Measurements from ENCODE around the gene PRR5. TPM values are rescaled to one million over a fixed set of nuclear protein-coding genes. Genes with fewer than 3 reads are reported as not detected.
"Not testable (repeated sequence)": the region's sequence is repeated elsewhere in the genome, so short reads cannot be mapped to it uniquely, and the experiment has no call there.

PRR5 gene
- total and polyA plus RNA-seq, 2 experiments from 2014 or later: 15.3 to 31.4 TPM

- no peaks in the 10 kb centered on the region for H3K36me3 Mint-ChIP-seq (ENCODE audit: low read depth)
- TF ChIP-seq EZH2phosphoT487 (IDR thresholded peaks at IDR 0.05; ENCODE audit: unreplicated experiment) (no peak), ZNF331 (CRISPR knock-in tag; IDR thresholded peaks at IDR 0.05; ENCODE audit: low read depth) (no peak), EZH2 (IDR thresholded peaks at IDR 0.05; ENCODE audit: low read depth, unreplicated experiment) (no peak), STAT1 (IDR thresholded peaks at IDR 0.05; ENCODE audit: unreplicated experiment) (no peak), NANOG (IDR thresholded peaks at IDR 0.05; ENCODE audit: borderline replicate concordance) (no peak)
- Histone ChIP-seq H3K27me3 (ENCODE audit: insufficient read depth) (no peaks in the 10 kb centered on the region), H3K79me2 (replicated peaks; ENCODE audit: insufficient read depth) (no peaks in the 10 kb centered on the region), H3K4me3 (no peak overlapping the region), H3F3A (replicated peaks; ENCODE audit: low read depth) (no peaks in the 10 kb centered on the region), H4K20me1 (replicated peaks; ENCODE audit: insufficient read depth) (no peaks in the 10 kb centered on the region), H3K9me2 (ENCODE audit: insufficient read depth) (no peaks in the 10 kb centered on the region), H3K27ac (ENCODE audit: low read depth) (no peak overlapping the region), H3K36me3 (ENCODE audit: insufficient read depth) (no peaks in the 10 kb centered on the region), H2AFZ (no peak overlapping the region), H3K4me1 (ENCODE audit: insufficient read depth) (no peaks in the 10 kb centered on the region; the same call in 1 of the 2 replicates), H3K4me2 (no peak overlapping the region)
- no peak overlapping the region for H3K27ac Mint-ChIP-seq
- peaks cover 17% of the 10 kb centered on the region for H3K27me3 Mint-ChIP-seq (ENCODE audit: insufficient read depth, low read depth, poor library complexity)
- DNase-seq (ENCODE audit: low spot score) (no peak), ATAC-seq (no peak)
- peaks cover 19% of the 10 kb centered on the region for H3K4me1 Mint-ChIP-seq
- no peaks in the 10 kb centered on the region for H3K9me3 Mint-ChIP-seq
- H3K4me3 Mint-ChIP-seq: no peak overlapping the region
These were observed 24.0 kb upstream of the PRR5 start for GRCh38 chr22:44677871-44678555.

DNA sequence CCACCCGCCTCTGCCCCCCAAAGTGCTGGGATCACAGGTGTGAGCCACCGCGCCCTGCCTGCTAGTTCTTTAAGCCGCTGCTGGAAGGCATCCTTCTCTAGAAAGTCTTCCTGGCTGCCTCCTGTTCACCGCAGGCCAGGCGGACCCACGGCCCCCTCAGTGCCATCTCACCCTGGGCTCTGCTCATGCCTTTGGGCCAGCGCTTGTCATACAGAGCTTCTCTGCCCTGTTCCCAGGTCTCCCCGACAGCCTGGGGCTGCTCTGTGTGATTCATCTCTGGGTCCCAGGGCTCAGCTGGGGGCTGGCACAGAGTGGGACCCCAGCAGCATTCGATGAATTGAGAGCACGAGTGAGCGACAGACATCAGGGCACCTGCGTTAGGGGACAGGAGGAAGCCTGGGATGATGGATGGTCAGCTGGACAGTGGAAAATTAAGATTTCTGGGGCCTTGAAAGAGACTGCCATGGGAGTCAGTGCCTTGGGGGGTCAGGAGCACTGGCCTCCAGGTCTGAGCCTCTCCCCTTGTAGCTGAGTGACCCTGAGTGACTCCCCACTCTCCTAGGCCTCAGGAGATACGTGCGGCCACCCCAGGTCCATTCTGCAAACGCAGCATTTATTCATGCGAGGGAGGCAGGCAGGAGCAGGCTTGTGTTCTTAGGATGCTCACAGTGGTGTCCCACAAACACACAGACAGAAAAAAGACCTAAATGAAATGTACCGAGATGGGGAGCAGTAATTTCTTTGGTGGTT is 23.3 kb upstream of the PRR5 start:
- Histone ChIP-seq H3F3A (replicated peaks; ENCODE audit: low read depth) (no peaks in the 10 kb centered on the region), H3K79me2 (replicated peaks; ENCODE audit: insufficient read depth) (no peaks in the 10 kb centered on the region), H3K9me2 (ENCODE audit: insufficient read depth) (no peaks in the 10 kb centered on the region), H4K20me1 (replicated peaks; ENCODE audit: insufficient read depth) (no peaks in the 10 kb centered on the region), H3K4me2 (no peak overlapping the region), H2AFZ (no peak overlapping the region), H3K27me3 (ENCODE audit: insufficient read depth) (no peaks in the 10 kb centered on the region), H3K36me3 (ENCODE audit: insufficient read depth) (no peaks in the 10 kb centered on the region), H3K4me3 (no peak overlapping the region), H3K27ac (ENCODE audit: low read depth) (no peak overlapping the region), H3K4me1 (ENCODE audit: insufficient read depth) (no peaks in the 10 kb centered on the region; the same call in 1 of the 2 replicates)
- Mint-ChIP-seq H3K27me3 (ENCODE audit: insufficient read depth, low read depth, poor library complexity) (peaks cover 17% of the 10 kb centered on the region), H3K36me3 (ENCODE audit: low read depth) (no peaks in the 10 kb centered on the region), H3K9me3 (no peaks in the 10 kb centered on the region), H3K4me3 (no peak overlapping the region), H3K27ac (no peak overlapping the region), H3K4me1 (peaks cover 19% of the 10 kb centered on the region)
- TF ChIP-seq, protein P1, sequence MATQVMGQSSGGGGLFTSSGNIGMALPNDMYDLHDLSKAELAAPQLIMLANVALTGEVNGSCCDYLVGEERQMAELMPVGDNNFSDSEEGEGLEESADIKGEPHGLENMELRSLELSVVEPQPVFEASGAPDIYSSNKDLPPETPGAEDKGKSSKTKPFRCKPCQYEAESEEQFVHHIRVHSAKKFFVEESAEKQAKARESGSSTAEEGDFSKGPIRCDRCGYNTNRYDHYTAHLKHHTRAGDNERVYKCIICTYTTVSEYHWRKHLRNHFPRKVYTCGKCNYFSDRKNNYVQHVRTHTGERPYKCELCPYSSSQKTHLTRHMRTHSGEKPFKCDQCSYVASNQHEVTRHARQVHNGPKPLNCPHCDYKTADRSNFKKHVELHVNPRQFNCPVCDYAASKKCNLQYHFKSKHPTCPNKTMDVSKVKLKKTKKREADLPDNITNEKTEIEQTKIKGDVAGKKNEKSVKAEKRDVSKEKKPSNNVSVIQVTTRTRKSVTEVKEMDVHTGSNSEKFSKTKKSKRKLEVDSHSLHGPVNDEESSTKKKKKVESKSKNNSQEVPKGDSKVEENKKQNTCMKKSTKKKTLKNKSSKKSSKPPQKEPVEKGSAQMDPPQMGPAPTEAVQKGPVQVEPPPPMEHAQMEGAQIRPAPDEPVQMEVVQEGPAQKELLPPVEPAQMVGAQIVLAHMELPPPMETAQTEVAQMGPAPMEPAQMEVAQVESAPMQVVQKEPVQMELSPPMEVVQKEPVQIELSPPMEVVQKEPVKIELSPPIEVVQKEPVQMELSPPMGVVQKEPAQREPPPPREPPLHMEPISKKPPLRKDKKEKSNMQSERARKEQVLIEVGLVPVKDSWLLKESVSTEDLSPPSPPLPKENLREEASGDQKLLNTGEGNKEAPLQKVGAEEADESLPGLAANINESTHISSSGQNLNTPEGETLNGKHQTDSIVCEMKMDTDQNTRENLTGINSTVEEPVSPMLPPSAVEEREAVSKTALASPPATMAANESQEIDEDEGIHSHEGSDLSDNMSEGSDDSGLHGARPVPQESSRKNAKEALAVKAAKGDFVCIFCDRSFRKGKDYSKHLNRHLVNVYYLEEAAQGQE (IDR thresholded peaks at IDR 0.05; ENCODE audit: unreplicated experiment): no peak
- no peak for TF ChIP-seq ZNF331 (CRISPR knock-in tag; IDR thresholded peaks at IDR 0.05; ENCODE audit: low read depth)
- ATAC-seq (no peak), DNase-seq (ENCODE audit: low spot score) (no peak)

DNA sequence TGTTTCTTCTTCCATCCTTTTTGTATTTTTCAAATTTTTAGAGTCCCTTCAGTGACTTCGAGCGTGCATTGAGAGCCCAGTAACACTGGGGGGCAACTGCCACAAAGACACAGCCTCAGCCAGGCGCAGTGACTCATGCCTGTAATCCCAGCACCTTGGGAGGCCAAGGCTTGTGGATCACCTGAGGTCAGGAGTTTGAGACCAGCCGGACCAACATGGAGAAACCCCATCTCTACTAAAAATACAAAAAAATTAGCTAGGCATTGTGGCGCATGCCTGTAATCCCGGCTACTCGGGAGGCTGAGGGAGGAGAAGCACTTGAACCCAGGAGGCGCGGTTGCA is 22.7 kb upstream of the PRR5 start:
- H3K4me2 ChIP-seq; H2AFZ ChIP-seq; H4K20me1 ChIP-seq (replicated peaks; ENCODE audit: insufficient read depth); H3K4me3 Mint-ChIP-seq; H3K27ac Mint-ChIP-seq; H3K9me3 Mint-ChIP-seq; H3F3A ChIP-seq (replicated peaks; ENCODE audit: low read depth); H3K27me3 ChIP-seq (ENCODE audit: insufficient read depth); H3K27ac ChIP-seq (ENCODE audit: low read depth); H3K79me2 ChIP-seq (replicated peaks; ENCODE audit: insufficient read depth); ATAC-seq; H3K36me3 Mint-ChIP-seq (ENCODE audit: low read depth); H3K4me3 ChIP-seq; H3K4me1 ChIP-seq (ENCODE audit: insufficient read depth); DNase-seq (ENCODE audit: low spot score); H3K9me2 ChIP-seq (ENCODE audit: insufficient read depth); H3K36me3 ChIP-seq (ENCODE audit: insufficient read depth): not testable (repeated sequence)
- Mint-ChIP-seq H3K4me1 (peaks cover 19% of the 10 kb centered on the region), H3K27me3 (ENCODE audit: insufficient read depth, low read depth, poor library complexity) (peaks cover 17% of the 10 kb centered on the region)

Measured in GM23338 (cell line).